ENCODE results near the gene ASPRV1.

GRCh38 chr2:69943000-69943842, 18.2 kb downstream of the ASPRV1 start:
- TF ChIP-seq SMC3 (IDR thresholded peaks at IDR 0.05) (no peak), POLR2AphosphoS2 (conservative IDR thresholded peaks at IDR 0.05; ENCODE audit: low read length) (no peak), CTCF (IDR thresholded peaks at IDR 0.05) (no peak), JUN (IDR thresholded peaks at IDR 0.05) (no peak), BHLHE40 (IDR thresholded peaks at IDR 0.05; ENCODE audit: low read depth, low read length) (no peak), REST (IDR thresholded peaks at IDR 0.05) (no peak), MAX (IDR thresholded peaks at IDR 0.05) (no peak)
- TF ChIP-seq, protein P1, sequence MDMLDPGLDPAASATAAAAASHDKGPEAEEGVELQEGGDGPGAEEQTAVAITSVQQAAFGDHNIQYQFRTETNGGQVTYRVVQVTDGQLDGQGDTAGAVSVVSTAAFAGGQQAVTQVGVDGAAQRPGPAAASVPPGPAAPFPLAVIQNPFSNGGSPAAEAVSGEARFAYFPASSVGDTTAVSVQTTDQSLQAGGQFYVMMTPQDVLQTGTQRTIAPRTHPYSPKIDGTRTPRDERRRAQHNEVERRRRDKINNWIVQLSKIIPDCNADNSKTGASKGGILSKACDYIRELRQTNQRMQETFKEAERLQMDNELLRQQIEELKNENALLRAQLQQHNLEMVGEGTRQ (IDR thresholded peaks at IDR 0.05): no peak
